Measurements from ENCODE around the gene GALNT9. TPM values are rescaled to one million over a fixed set of nuclear protein-coding genes. Genes with fewer than 3 reads are reported as not detected.

Gene GALNT9
- total RNA-seq, 4 donors from 2014 or later = 1.6 TPM; not detected in 3

- Histone ChIP-seq H3K4me1 (peaks cover 0 to 11% (median 0%) of the 10 kb centered on the region in 4 donors), H3K9me3 (no peaks in the 10 kb centered on the region), H3K27me3 (peaks cover 0 to 50% of the 10 kb centered on the region in 2 donors), H3K4me3 (no peak overlapping the region), H3K36me3 (no peaks in the 10 kb centered on the region), H3K27ac (no peak overlapping the region)
- DNase-seq (ENCODE audit: low spot score in 2 of 2) = no peak
- TF ChIP-seq EP300 (IDR thresholded peaks at IDR 0.05) (no peak), POLR2A (IDR thresholded peaks at IDR 0.05) (no peak)
- TF ChIP-seq, protein P1, sequence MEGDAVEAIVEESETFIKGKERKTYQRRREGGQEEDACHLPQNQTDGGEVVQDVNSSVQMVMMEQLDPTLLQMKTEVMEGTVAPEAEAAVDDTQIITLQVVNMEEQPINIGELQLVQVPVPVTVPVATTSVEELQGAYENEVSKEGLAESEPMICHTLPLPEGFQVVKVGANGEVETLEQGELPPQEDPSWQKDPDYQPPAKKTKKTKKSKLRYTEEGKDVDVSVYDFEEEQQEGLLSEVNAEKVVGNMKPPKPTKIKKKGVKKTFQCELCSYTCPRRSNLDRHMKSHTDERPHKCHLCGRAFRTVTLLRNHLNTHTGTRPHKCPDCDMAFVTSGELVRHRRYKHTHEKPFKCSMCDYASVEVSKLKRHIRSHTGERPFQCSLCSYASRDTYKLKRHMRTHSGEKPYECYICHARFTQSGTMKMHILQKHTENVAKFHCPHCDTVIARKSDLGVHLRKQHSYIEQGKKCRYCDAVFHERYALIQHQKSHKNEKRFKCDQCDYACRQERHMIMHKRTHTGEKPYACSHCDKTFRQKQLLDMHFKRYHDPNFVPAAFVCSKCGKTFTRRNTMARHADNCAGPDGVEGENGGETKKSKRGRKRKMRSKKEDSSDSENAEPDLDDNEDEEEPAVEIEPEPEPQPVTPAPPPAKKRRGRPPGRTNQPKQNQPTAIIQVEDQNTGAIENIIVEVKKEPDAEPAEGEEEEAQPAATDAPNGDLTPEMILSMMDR (IDR thresholded peaks at IDR 0.05) = no peak
- WGBS, 2 donors = 85 to 89% methylated on average over 35 to 37 of the region's 37 CpGs
These were observed 40.7 kb downstream of the GALNT9 start for GRCh38 chr12:132288516-132289215.

GRCh38 chr12:132287391-132288238 lies 41.8 kb downstream of the GALNT9 start:
- H3K4me1 ChIP-seq = peaks cover 0 to 11% (median 0%) of the 10 kb centered on the region in 4 donors
- TF ChIP-seq, protein P1 (IDR thresholded peaks at IDR 0.05) = no peak
- TF ChIP-seq POLR2A (IDR thresholded peaks at IDR 0.05) (no peak), EP300 (IDR thresholded peaks at IDR 0.05) (no peak)
- H3K27me3 ChIP-seq = peaks cover 0 to 60% of the 10 kb centered on the region in 2 donors
- H3K27ac ChIP-seq = no peak overlapping the region
- 78 to 81% methylated on average over 24 to 35 of the region's 36 CpGs for WGBS, 2 donors
- DNase-seq (ENCODE audit: low spot score in 2 of 2) = no peak
- no peak overlapping the region for H3K4me3 ChIP-seq
- no peaks in the 10 kb centered on the region for H3K9me3 ChIP-seq
- H3K36me3 ChIP-seq = no peaks in the 10 kb centered on the region

DNA sequence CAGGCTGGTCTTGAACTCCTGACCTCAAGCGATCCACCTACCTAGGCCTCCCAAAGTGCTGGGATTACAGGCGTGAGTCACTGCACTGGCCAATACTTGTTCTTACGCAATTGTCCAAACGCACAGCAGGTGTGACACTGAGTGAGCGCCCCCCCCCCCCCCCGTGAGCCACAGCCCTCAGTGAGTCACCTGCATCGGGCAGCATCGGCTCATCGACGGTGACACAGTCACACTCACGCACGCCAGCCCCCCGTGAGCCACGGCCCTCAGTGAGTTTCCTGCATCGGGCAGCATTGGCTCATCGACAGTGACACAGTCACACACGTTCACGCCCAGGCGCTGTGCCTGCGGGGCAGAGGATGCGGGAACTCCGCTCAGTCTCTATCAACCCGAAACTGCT lies 42.5 kb downstream of the GALNT9 start:
- Histone ChIP-seq H3K9me3 (no peaks in the 10 kb centered on the region), H3K27me3 (peaks cover 0 to 67% of the 10 kb centered on the region in 2 donors), H3K4me3 (no peak overlapping the region), H3K36me3 (no peaks in the 10 kb centered on the region), H3K27ac (no peak overlapping the region), H3K4me1 (peaks cover 0 to 11% (median 0%) of the 10 kb centered on the region in 4 donors)
- 81 to 86% methylated on average over 23 of the region's 23 CpGs for WGBS, 2 donors
- no peak for DNase-seq (ENCODE audit: low spot score in 2 of 2)
- TF ChIP-seq, protein P1 (IDR thresholded peaks at IDR 0.05) = no peak
- TF ChIP-seq EP300 (IDR thresholded peaks at IDR 0.05) (no peak), POLR2A (IDR thresholded peaks at IDR 0.05) (no peak)

- peak in 1 of 2 donors; percentile 16 for DNase-seq (ENCODE audit: low spot score in 2 of 2)
- Histone ChIP-seq H3K4me1 (peaks cover 0 to 11% (median 0%) of the 10 kb centered on the region in 4 donors), H3K27ac (no peak overlapping the region), H3K4me3 (peak overlapping the region in 1 of 4 donors; percentile 31), H3K27me3 (peaks cover 0 to 75% of the 10 kb centered on the region in 2 donors), H3K9me3 (no peaks in the 10 kb centered on the region), H3K36me3 (no peaks in the 10 kb centered on the region)
- no peak for TF ChIP-seq POLR2A (IDR thresholded peaks at IDR 0.05)
- TF ChIP-seq EP300 (IDR thresholded peaks at IDR 0.05) = no peak
- TF ChIP-seq, protein P1 (IDR thresholded peaks at IDR 0.05) = no peak
- WGBS, 2 donors = 6 to 20% methylated on average over 20 to 46 of the region's 51 CpGs
These were observed 43.3 kb downstream of the GALNT9 start for GRCh38 chr12:132285991-132286681.

Measured in tibial nerve (tissue), 4 donors.